GM23248 (cell line): ENCODE measurements around the gene LRFN2.

Experiments
- EZH2 ChIP-seq: fragments of 200-600 bp; sonication (generic); IDR thresholded peaks from 2 replicates; pipeline ENCODE4 v1.6.1; 2018; ENCODE audit warnings: antibody characterized with exemption, mild to moderate bottlenecking; ENCODE audit not compliant: insufficient read depth, poor library complexity, severe bottlenecking
- EZH2phosphoT487 ChIP-seq: fragments of 200-600 bp; sonication (generic); IDR thresholded peaks from 2 replicates; pipeline ENCODE4 v1.6.1; 2018; ENCODE audit warnings: antibody characterized with exemption, moderate library complexity, mild to moderate bottlenecking, low read depth; ENCODE audit not compliant: insufficient read depth

DNA sequence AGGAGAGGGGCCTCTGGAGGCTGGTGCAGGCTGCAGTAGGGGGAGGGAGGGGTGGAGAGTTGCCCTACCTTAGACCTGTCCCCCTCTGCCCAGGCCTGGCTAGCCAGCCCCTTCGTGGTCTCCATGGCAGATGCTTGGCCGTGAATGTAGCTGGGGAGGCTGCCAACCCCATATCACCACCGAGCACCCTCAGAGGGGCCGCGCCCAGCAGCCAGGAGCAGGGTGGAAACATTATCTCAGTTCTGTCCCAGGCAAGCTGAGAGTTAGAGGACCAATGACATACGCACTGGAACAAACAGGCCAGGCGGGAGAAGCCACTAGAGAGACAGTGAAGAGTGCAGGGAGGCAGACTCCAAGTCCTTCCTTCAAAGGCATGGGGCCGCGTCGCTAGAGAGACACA, 66.5 kb downstream of the LRFN2 start:
- TF ChIP-seq EZH2phosphoT487 (no peak), EZH2 (no peak)
